NCI-H1436 treated with DMSO at 0.1 percent for 48 hours (cell line): ENCODE results near the gene GABRG1.

Source experiments
- DNase-seq: peaks from one replicate; lab custom pipeline; 2025; lab: John Stamatoyannopoulos, UW

GABRG1 gene

DNA sequence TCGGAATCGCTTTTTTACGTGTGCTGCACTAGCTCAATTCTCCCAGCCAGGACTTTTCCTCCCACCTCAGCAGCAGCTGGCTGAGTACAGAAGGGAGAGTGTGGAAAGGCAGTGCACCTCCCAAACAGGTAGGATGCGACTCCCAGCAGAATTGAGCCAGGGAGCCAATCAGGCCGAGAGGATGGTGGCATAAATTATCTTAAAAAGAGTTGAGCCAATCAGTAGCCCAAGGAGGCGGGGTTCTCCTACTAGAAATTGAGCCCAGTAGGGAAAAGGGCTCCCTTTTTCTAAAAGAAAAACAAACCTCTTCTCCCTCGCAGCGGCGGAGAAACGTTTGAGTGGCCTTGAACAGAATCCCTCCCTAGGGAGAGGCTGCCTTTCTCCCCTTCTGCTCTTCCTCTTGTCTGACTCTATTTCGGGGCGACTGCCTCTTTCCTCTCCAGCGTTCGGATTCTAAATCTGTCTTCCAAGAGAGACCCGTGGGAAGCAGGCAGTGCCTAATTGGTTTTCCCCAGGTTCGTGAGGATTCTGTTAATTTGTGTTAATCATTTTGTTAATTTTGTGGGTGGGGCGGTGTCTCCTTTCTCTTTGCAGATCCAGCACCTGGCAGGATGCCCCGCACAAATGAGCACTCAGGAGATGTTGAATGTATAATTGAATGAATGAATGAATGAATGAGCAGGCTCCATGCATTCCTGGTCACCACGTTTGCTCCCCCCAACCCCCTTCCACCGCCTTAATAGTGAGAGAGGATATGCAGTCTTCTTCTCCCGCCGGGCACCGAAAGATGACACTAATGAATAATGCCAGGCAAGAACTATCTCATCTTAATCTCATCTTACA lies at the start of gene GABRG1:
Gene GABRG1 (minus strand): TSS at position 142 of the 843 bp plus-strand sequence. CDS start 141 bp downstream, at position 1.
- no peak for DNase-seq

DNA sequence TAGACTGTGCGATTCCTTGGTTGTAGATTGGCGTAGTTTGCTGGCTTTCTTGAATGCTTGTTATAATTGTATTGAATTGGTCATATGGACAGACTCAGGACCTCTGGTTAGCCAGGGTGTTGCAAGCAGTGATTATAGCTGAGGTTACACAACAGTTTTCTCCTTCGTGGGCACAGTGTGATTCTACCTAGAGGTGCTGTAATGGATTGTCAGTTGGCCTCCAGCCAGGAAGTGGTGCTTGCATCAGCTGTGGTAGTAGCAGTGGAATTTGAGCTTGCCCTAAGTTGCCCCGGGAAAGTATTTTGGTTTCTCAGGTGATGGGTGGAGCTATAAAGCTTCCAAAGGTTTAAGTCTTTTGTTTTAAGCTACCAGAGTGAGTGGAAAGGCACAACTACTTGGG lies 23.1 kb upstream of the GABRG1 start:
- DNase-seq = no peak

DNA sequence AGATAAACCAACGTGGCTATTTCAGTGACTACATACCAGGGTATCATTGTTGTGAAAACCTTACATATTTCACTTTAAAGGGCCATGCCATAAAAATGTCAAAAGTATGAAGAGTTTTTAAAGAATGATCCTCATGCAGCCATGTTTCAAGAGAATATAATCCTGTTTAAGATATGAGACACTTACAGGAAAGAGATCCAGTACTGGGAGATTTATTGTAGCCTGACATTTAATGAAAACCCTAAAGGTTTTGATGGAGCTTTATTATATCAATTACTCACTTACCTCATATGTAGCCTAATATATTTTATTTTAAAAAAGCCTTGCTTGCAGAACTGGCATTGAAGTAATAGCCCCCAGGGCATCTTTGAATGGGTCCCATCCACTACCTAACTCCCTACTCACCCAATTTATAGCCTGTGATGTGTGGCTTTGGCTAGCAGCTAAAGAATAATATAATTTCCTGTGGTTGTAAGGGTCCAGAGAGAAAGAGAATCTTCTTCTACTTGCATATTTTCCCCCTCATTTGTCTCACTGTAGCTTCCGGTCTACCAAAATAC lies 7.7 kb upstream of the GABRG1 start:
- DNase-seq = no peak

DNA sequence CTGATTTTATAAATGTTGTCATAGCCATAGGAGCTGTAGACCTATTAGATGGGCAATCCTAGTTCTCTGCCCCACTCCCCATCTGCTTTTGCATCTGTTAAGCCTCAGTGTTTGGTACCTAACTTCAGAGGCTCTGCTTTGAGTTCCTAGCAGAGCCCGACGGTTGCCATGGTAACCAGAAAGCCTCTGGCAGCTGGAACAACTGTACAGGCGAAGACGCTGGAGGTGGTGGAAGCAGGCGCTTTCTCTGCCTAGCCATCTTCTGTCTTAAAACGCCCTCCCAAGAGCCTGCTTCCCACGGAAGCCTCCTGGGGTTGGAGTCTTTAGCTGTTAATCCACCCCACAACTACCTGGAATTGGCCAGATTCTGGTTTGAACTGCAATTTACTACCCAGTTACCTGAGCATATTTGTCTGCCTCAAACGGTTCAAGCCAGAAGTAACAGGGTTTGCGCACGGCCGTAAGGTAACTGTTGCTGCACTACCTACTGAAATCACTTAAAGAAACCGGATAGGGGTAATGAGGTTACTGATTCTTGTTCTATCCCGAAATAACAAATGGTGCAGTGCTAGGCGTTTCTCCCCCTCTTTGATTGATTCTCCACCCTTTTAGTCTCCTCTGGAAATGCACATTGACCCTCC lies 1.0 kb upstream of the GABRG1 start:
- DNase-seq = no peak

DNA sequence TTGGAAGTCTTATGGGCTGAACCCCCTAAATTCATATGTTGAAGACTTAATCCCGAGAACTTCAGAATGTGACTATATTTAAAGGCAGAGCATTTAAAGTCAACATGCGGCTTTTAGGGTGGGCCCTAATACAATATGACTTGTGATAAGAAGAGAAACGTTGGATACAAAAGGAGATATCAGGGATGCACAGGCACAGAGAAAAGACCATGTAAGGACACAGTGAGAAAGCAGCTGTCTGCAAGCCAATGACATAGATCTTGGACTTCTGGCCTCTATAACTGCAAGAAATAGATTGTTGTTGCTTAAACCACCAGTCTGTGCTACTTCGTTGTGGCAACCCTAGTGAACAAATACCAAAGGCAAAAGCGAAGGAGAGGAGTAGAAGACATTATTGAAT lies 42.2 kb downstream of the GABRG1 start:
- DNase-seq = no peak

DNA sequence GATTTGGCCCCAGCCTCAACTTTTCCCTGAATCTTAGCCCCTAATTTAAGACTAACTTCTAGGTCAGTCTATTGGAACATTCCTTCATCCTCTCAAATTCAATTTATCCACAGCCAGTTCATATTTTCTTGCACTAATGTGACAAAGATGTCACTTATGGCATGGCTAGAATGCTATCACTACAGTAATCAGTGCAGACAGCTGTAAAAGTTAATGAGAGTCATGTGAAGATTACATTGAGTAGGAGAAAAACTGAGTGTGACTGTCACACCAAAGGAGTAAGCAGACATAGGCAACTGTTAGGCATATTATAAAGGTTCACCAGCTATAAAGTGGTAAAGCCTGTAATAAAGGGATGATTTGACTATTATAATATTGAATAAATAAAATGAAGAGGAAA lies 42.6 kb downstream of the GABRG1 start:
- no peak for DNase-seq

DNA sequence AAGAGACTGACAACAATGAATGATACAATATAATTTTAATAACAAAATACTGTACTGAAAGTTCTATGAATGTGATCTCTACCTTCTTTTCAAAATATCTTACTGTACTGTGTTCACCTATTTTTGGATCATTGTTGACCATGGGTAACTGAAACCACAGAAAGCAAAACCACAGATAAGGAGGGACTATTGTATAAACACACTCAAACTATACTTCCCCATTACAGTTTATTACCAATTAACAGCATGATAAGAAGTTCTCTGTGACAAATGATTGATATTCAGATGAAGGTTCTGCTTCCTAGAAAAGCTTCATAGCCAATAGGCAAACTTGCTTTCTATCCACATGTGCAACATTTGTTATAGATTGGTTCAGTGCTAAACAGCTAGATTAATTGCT lies 50.1 kb downstream of the GABRG1 start:
- no peak for DNase-seq

DNA sequence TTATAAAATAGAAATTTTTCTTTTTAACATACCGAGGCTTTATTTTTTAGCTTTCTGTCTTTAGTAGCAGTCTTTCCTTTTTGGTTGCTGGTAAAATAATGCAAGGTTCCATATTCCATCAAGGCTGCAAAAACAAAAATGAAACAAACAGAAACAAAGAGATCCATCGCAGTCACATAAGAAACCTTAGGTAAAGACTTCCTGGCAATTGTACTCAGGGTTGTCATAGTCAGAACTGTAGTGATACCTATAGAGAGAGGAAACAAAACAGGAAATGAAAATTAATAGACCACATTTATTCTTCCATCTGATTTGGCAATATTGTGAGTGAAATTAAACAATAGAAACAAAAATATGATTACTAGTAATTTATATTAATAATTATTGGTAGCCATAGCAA lies 72.5 kb downstream of the GABRG1 start:
- DNase-seq = no peak

DNA sequence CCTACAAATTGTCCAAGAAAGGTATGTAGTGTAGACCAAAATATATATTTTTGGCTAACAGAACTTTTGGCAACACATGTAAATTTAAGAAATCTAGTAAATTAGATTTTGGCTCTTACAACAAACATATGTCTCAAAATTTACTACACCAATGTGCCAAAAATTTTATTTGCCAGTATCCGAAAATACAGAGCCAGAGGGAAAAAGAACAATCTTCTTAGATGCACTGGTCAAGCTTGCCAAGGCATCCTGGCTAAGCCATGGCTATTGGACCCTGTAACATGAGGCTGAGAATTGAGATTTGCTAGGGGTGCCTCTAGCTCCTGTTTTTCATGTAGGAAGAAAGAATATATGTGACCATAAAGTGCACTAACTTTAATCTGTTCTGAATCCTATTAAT lies 91.8 kb downstream of the GABRG1 start:
- DNase-seq = no peak

DNA sequence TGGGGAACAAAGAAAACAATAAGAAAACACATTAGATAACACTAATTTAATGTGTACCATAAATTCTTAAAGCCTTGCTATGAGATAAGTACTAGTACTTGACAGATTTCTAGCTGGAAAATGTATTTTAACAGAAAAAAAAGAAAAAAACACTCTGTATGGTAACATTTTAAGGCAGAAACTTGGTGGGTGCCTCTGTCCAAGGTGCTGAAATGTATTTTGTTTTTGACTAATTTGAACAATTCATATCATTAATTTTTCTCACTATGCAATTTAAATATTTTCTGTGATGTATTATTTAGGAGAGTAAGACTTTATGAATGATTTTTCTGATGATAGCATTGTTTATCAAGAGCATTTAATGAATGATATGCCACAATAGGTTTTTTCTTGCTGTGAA lies 107.5 kb downstream of the GABRG1 start:
- no peak for DNase-seq

DNA sequence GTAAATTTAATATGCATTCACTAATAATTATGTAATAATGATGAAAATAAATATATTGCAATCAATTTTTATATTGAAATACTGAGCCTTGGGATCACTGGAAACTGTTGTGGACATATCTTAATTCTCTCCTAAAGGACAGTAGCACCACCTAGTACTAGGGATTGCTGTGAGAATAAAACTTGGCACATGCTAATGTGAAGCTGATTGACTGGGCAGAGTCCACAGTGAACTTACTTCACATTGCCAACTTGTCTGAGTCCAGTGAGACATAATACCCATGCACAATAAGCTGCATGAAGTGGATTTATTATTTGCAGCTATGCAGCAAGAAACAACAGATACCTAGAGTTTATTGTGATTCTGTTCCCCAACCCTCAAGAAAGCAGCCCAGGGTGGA lies 131.1 kb downstream of the GABRG1 start:
- DNase-seq = no peak

DNA sequence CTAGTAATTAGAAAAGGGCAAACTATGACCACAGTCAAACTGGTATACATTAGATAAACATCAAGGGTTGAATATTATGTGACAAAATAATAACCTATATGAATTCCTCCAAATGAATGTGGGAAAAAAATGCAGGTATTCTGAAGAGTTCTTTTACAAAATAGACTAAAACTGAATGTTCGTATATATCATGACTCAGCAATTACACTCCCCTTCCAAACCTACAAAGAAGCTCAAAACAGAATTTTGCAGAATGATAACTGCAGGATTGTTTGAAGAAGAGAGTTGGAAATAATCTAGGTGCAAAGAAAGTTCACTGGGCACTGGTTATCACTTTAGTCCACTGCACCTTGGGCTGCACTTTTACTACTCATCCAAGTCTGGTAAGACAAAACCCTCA lies 134.1 kb downstream of the GABRG1 start:
- no peak for DNase-seq

DNA sequence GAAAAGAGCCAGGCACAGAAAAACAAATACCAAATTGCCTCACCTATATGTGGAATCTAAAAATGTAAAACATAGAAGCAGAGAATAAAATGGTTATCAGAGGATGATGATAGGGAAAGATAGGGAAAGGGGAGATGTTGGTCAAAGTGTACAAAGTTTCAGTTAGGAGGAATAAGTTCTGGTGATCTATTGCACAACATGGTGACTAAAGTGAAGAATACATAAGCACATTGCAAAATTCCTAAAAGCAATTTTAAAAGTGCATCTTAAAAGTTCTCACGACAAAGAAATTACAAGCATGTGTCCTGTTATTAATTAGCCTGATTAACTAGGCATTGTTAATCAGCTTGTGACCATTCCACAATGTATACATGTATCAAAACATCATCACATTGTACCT lies 136.0 kb downstream of the GABRG1 start:
- DNase-seq = no peak
